Fibroblast of lung (primary cell): Measurements from ENCODE around the gene ALDH1A1. TPM values are rescaled to one million over a fixed set of nuclear protein-coding genes. Genes with fewer than 3 reads are reported as not detected.
"Not testable (repeated sequence)": the region's sequence is repeated elsewhere in the genome, so short reads cannot be mapped to it uniquely, and the experiment has no call there.

Source experiments
- DNase-seq, 2 donors: peaks; one replicate each; pipeline versions ENCODE4 v3.0.0 to v3.0.0-alpha.2; 2010; ENCODE audit warnings: low read depth in 2 of 2
- H2AFZ ChIP-seq: 2 replicates; pipeline ENCODE4 v1.5.1; 2012; ENCODE audit warnings: low read length, control low read depth, inconsistent platforms
- H3K27ac ChIP-seq: 2 replicates; pipeline ENCODE4 v1.5.1; 2011; ENCODE audit warnings: low read length, control low read depth; ENCODE audit not compliant: insufficient read depth
- H3K27me3 ChIP-seq: 2 replicates; pipeline ENCODE4 v1.5.1; 2011; ENCODE audit warnings: mild to moderate bottlenecking, low read length; ENCODE audit not compliant: control insufficient read depth, insufficient read depth
- H3K36me3 ChIP-seq: 2 replicates; pipeline ENCODE4 v1.5.1; 2011; ENCODE audit warnings: low read length; ENCODE audit not compliant: control insufficient read depth, insufficient read depth
- H3K4me1 ChIP-seq: 2 replicates; pipeline ENCODE4 v1.5.1; 2011; ENCODE audit warnings: low read length; ENCODE audit not compliant: control insufficient read depth, insufficient read depth; ENCODE audit errors: extremely low read depth
- H3K4me2 ChIP-seq: 2 replicates; pipeline ENCODE4 v1.5.1; 2011; ENCODE audit warnings: low read length, control low read depth; ENCODE audit not compliant: insufficient read depth; ENCODE audit errors: extremely low read depth
- H3K4me3 ChIP-seq, 4 experiments: fragments of 200-600 bp in 1 of 4; sonication (generic) in 1 of 4; replicated peaks in 1 of 4; 2 replicates each; pipeline ENCODE4 v1.5.1; 2011 to 2016; ENCODE audit warnings: low read length in 4 of 4, low read depth in 3 of 4, mild to moderate bottlenecking in 3 of 4, control low read depth in 2 of 4, inconsistent platforms in 1 of 4, mixed read lengths in 1 of 4; ENCODE audit not compliant: insufficient read depth in 1 of 4; ENCODE audit errors: control extremely low read depth in 1 of 4
- H3K79me2 ChIP-seq: 2 replicates; pipeline ENCODE4 v1.5.1; 2012; ENCODE audit warnings: mild to moderate bottlenecking, low read length, inconsistent platforms; ENCODE audit not compliant: control insufficient read depth, insufficient read depth
- H3K9ac ChIP-seq: 2 replicates; pipeline ENCODE4 v1.5.1; 2011; ENCODE audit warnings: mild to moderate bottlenecking, low read length, control low read depth; ENCODE audit not compliant: insufficient read depth
- H3K9me3 ChIP-seq: 2 replicates; pipeline ENCODE4 v1.5.1; 2012; ENCODE audit warnings: low read depth, low read length; ENCODE audit not compliant: control insufficient read depth, insufficient read depth
- H4K20me1 ChIP-seq: 2 replicates; pipeline ENCODE4 v1.5.1; 2011; ENCODE audit warnings: low read length; ENCODE audit not compliant: control insufficient read depth, insufficient read depth; ENCODE audit errors: extremely low read depth
- EZH2 ChIP-seq: IDR thresholded peaks from 2 replicates; pipeline ENCODE4 v1.5.1; 2012; ENCODE audit warnings: low read length, control low read depth, mild to moderate bottlenecking; ENCODE audit errors: missing control alignments
- polyA plus RNA-seq, 2 donors: library from polyadenylated mRNA; depleted of rRNA in 1 of 2; stranded (reverse) in 1 of 2; unstranded in 1 of 2; fragments of >200 nt; gene quantifications; 2 replicates each; pipeline ENCODE4 v1.2.1, GENCODE V29; 2011 to 2012; ENCODE audit warnings: missing spikeins in 1 of 2
- total RNA-seq: library from RNA; depleted of rRNA; stranded (reverse); fragments of >200 nt; gene quantifications from 2 replicates; pipeline ENCODE4 v1.2.1, GENCODE V29; 2014
- TF ChIP-seq, protein P1 (sequence below), 2 donors: IDR thresholded peaks in 1 of 2; conservative IDR thresholded peaks in 1 of 2; 1 replicate in 1 of 2; 2 replicates in 1 of 2; pipeline ENCODE4 v1.5.1; 2011 to 2012; ENCODE audit warnings: low read length in 2 of 2, control low read depth in 1 of 2, inconsistent platforms in 1 of 2, low read depth in 1 of 2, mild to moderate bottlenecking in 1 of 2

The ALDH1A1 gene
- total and polyA plus RNA-seq, 2 donors (not counting 1 experiment from before 2014, with no cell fraction given): 7.4 to 46.1 TPM

DNA sequence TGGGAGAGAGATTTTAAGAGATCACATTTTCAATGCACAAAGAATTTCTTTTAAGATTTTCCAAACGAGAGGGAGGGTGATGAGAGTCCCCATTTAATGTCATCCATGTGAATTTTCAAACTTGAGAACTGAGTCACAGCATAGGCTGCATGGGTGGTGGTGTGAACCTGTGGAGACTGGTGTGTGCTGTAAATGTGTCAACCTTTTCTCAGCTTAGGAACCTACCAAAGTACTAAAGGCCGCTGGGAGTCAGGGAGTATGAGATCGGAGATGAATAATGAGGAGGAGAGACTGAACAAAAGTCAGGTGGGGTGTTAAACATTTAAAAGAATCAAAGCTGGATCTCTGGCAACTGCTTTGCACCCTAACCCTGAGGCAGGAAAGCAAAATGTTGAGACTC lies 7.5 kb downstream of the ALDH1A1 start:
- Histone ChIP-seq H3K79me2 (no peaks in the 10 kb centered on the region), H3K9ac (no peak overlapping the region), H3K4me3 (no peak overlapping the region), H3K36me3 (no peaks in the 10 kb centered on the region), H3K9me3 (no peaks in the 10 kb centered on the region), H3K4me1 (no peaks in the 10 kb centered on the region), H3K4me2 (no peak overlapping the region), H2AFZ (no peak overlapping the region), H3K27me3 (no peaks in the 10 kb centered on the region), H4K20me1 (no peaks in the 10 kb centered on the region), H3K27ac (no peak overlapping the region)
- TF ChIP-seq EZH2: no peak
- TF ChIP-seq, protein P1, sequence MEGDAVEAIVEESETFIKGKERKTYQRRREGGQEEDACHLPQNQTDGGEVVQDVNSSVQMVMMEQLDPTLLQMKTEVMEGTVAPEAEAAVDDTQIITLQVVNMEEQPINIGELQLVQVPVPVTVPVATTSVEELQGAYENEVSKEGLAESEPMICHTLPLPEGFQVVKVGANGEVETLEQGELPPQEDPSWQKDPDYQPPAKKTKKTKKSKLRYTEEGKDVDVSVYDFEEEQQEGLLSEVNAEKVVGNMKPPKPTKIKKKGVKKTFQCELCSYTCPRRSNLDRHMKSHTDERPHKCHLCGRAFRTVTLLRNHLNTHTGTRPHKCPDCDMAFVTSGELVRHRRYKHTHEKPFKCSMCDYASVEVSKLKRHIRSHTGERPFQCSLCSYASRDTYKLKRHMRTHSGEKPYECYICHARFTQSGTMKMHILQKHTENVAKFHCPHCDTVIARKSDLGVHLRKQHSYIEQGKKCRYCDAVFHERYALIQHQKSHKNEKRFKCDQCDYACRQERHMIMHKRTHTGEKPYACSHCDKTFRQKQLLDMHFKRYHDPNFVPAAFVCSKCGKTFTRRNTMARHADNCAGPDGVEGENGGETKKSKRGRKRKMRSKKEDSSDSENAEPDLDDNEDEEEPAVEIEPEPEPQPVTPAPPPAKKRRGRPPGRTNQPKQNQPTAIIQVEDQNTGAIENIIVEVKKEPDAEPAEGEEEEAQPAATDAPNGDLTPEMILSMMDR (conservative IDR thresholded peaks at IDR 0.05 in 1 of 2, IDR thresholded peaks at IDR 0.05 in 1 of 2; ENCODE audit: low read depth in 1 of 2, low read length in 2 of 2): no peak
- DNase-seq: no peak

- no peak overlapping the region for H3K27ac ChIP-seq
- TF ChIP-seq, protein P1 (conservative IDR thresholded peaks at IDR 0.05 in 1 of 2, IDR thresholded peaks at IDR 0.05 in 1 of 2; ENCODE audit: low read depth in 1 of 2, low read length in 2 of 2): no peak
- no peak for TF ChIP-seq EZH2
- no peaks in the 10 kb centered on the region for H3K27me3 ChIP-seq
- H3K9ac ChIP-seq: no peak overlapping the region
- no peak for DNase-seq
- no peak overlapping the region for H3K4me3 ChIP-seq
- H3K36me3 ChIP-seq: no peaks in the 10 kb centered on the region
- no peaks in the 10 kb centered on the region for H3K9me3 ChIP-seq
- H3K4me1 ChIP-seq: no peaks in the 10 kb centered on the region
- no peak overlapping the region for H3K4me2 ChIP-seq
- H4K20me1 ChIP-seq: no peaks in the 10 kb centered on the region
- H3K79me2 ChIP-seq: no peaks in the 10 kb centered on the region
- no peak overlapping the region for H2AFZ ChIP-seq
Measured at GRCh38 chr9:72943844-72944462, 8.9 kb downstream of the ALDH1A1 start.

DNA sequence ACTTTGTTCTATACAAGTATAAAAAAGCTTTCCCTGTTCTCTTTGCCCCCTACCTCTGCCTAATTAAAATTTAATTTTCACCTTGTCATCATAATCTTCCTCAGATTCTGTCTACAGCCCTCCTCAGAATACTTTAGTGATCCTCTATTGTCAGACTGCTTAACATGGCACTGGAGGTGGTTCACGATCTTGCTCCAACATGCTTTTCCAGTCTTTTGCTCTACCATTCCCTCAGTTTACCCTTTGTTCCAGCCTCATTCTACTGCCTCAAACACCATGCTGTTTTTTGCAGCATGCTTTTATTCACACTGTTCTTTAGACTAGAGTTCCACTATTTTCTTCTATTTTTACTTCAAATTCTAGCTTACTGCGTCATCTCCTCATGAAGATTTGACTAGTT lies 10.4 kb downstream of the ALDH1A1 start:
- Histone ChIP-seq H3K79me2 (no peaks in the 10 kb centered on the region), H2AFZ (no peak overlapping the region), H3K27ac (no peak overlapping the region), H4K20me1 (no peaks in the 10 kb centered on the region), H3K4me3 (no peak overlapping the region), H3K9me3 (no peaks in the 10 kb centered on the region), H3K4me2 (no peak overlapping the region), H3K36me3 (no peaks in the 10 kb centered on the region), H3K27me3 (no peaks in the 10 kb centered on the region), H3K4me1 (no peaks in the 10 kb centered on the region), H3K9ac (no peak overlapping the region)
- no peak for DNase-seq
- no peak for TF ChIP-seq EZH2
- TF ChIP-seq, protein P1 (conservative IDR thresholded peaks at IDR 0.05 in 1 of 2, IDR thresholded peaks at IDR 0.05 in 1 of 2; ENCODE audit: low read depth in 1 of 2, low read length in 2 of 2): no peak

DNA sequence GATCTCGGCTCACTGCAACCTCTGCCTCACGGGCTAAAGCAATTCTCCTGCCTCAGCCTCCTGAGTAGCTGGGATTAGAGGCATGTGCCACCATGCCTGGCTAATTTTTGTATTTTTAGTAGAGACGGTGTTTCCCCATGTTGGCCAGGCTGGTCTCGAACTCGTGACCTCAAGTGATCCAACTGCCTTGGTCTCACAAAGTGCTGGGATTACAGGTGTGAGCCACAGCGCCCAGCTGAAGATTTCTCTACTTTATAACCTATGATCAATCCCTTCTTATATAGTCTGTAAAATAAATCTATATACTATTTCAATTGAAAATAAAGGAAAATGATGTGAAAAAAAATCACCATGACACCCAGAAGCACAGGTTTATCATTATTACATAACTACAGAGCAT lies 13.3 kb downstream of the ALDH1A1 start:
- H3K9ac ChIP-seq, H4K20me1 ChIP-seq, DNase-seq, H3K9me3 ChIP-seq, H3K27me3 ChIP-seq, H3K4me1 ChIP-seq, H3K79me2 ChIP-seq, H3K4me3 ChIP-seq, H3K4me2 ChIP-seq, H3K36me3 ChIP-seq, H2AFZ ChIP-seq, H3K27ac ChIP-seq: not testable (repeated sequence)
